CMK (cell line): ENCODE measurements around the gene LRRN1.
"Not testable (repeated sequence)": the region's sequence is repeated elsewhere in the genome, so short reads cannot be mapped to it uniquely, and the experiment has no call there.

Experiments used
- DNase-seq: peaks from one replicate; pipeline ENCODE4 v3.0.0-alpha.2; 2010; ENCODE audit warnings: low read depth

LRRN1 gene

GRCh38 chr3:3813013-3813412, 13.8 kb downstream of the LRRN1 start:
- DNase-seq: no peak

DNA sequence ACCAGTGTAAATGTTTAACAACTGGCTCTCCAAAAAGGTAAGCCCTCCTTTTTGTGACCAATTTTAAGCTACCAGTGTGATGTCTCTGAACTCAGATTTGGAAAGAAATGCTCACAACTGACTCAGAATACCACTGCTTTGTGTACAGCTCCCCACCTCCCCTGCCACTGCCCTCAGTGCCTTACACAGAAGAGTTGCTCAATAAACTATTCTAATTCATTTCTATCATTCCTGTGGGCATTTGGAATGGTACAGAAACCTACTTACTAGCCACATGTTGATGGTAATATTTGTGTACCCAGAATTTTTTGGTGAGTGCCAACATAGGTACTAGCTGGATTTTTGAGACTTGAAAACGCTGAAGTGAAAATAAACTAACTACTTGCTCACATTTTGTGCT, 16.0 kb downstream of the LRRN1 start:
- no peak for DNase-seq

DNA sequence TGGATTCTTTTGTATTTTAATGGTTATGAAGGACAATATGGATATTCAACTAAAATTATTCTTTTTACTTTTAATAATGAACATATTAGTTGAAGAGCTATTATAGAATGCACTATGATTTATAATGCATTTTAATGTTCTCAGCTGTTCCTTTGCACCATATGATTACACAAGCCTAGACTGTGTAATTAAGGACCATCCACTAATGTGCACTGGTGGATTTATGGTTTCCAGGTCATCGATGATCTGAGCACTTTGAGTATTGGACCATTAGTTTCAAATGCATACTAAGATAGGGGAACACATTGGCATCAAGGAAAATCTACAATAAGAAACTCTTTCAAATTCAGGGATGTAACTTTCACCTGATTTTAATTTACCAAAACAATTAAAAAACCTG, 16.8 kb downstream of the LRRN1 start:
- no peak for DNase-seq

- no peak for DNase-seq
These were observed 18.6 kb downstream of the LRRN1 start for GRCh38 chr3:3817865-3818264.

DNA sequence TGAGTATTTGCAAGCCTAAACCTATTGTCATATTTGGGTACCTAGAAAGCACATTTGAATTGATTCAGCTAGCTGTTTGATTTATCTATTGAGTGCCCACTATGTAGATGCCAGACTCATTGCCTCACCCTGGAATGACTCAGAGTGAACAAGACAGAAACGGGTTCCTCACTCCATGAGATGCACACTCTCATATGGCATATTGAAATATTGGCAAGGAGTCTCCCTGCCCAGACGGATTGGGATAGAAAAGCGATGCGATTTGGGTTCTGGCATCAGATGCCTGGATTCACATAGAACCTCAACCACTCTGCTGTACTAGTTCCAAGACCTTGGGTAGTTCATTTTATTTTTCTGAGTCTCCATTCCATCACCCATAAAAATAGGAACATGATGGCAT, 22.5 kb downstream of the LRRN1 start:
- no peak for DNase-seq

DNA sequence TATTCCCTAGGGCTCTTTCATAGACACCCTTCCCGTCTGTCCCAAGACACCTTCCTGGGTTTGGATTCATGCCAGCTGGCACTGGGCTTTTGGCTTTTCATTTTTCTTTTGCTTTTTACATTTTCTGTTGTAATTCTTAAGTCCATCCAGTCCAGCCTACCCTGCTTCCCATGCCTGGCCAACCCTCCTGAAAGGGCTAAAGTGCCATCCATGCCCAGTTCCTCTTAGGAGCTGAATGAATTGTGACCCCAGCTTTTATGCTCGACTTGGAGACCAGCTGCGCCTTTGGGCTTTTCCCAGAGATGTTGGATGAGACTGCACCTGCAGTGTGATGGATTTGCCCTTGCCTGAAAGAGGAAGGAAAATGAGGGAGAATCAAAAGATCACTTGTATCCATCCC, 25.8 kb downstream of the LRRN1 start:
- no peak for DNase-seq

GRCh38 chr3:3826521-3826920, 27.3 kb downstream of the LRRN1 start:
- DNase-seq: no peak

DNA sequence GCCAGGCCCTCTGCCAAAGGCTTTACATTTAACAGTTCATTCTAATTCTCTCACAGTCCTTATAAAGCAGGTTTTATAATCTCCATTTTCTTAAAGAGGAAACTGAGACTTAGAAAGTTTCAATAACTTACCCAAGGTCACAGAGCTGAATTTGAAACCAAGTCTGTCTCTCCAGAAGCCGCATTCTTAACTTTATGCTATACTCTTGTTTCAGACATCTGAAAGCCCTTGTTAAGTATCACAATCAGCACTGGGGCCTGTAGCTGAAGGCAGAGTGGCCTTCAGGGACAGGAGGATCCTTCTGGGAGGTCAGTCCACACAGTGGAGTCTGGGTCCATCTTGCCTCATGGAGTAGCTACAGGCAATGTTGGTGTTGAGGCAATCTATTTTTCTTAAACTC, 27.9 kb downstream of the LRRN1 start:
- no peak for DNase-seq

- DNase-seq: not testable (repeated sequence)
These were observed 29.2 kb downstream of the LRRN1 start for GRCh38 chr3:3828417-3828816.

- no peak for DNase-seq
These were observed 37.6 kb downstream of the LRRN1 start for GRCh38 chr3:3836845-3837244.

- no peak for DNase-seq
These were observed 43.1 kb downstream of the LRRN1 start for GRCh38 chr3:3842356-3842755.

GRCh38 chr3:3847994-3848922, 49.0 kb downstream of the LRRN1 start:
- DNase-seq: no peak

GRCh38 chr3:3848923-3849275, 49.7 kb downstream of the LRRN1 start:
- DNase-seq: no peak

- no peak for DNase-seq
These were observed 52.5 kb downstream of the LRRN1 start for GRCh38 chr3:3851621-3852323.

DNA sequence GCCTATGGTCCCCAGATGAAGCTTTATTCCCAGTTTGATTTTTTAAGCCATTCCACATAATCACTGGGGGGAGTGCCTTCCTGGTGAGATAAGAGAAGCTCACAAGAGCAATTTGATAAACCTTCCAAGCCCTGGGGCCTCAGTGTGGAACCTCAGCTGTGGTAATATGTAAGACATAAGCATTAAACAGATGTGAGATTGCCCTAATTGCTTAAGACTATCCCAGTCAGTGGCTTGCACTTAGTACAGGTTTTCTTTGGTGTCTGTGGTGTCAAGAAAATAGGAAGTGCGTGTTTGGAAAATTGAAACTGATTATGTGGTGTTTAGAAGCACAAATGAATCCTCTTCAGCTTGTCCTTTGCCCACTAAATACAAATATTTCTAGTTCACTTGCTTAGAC, 54.3 kb downstream of the LRRN1 start:
- DNase-seq: no peak

GRCh38 chr3:3855056-3855455, 55.8 kb downstream of the LRRN1 start:
- DNase-seq: no peak

DNA sequence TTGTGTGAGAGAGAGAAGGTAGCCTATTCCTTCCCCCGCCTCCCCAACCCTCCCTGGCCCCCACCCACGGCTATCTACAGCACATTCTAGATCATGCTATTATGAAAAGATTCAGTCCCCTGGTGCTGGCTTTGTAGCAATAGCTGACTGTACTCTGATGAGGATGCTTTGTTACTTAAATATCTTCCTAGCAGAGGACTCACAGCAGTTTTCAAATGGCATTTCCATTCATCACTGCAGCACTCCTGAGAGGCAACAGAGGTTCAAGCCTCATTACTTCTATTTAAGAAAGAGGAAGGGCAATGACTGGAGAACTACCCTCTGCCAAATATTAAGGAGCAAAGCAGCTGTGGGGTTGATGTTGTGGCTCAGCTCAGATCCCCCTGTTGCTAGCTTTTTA, 61.0 kb downstream of the LRRN1 start:
- DNase-seq: no peak

GRCh38 chr3:3862534-3862933, 63.3 kb downstream of the LRRN1 start:
- no peak for DNase-seq

- no peak for DNase-seq
These were observed 76.3 kb downstream of the LRRN1 start for GRCh38 chr3:3875491-3875890.

DNA sequence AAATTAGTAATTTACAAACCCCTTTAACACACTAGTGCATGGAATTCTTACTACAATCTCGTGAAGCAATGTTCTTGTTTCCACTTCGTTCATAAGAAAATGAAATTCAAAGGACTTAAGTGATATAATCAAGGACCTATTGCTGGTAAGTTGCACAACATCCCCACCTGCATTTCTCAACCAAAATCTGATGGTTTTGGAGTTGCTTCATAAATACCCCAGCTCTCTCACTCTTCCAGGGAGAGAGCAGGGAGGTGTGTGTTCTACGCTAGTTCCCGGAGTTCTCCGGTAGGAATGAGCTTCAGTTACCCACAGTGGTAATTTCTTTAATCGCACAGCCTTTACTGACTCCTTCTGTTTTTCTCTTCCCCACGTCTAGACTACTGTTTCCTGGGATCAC, 81.8 kb downstream of the LRRN1 start:
- no peak for DNase-seq

DNA sequence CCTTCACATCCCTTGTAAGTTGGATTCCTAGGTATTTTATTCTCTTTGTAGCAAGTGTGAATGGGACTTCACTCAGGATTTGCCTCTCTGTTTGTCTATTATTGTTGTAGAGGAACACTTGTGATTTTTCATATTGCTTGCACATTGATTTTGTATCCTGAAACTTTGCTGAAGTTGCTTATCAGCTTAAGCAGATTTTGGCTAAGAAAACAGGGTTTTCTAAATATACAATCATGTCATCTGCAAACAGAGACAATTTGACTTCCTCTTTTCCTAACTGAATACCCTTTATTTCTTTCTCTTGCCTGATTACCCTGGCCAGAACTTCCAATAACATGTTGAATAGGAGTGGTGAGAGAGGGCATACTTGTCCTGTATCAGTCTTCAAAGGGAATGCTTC, 88.1 kb downstream of the LRRN1 start:
- DNase-seq: not testable (repeated sequence)

DNA sequence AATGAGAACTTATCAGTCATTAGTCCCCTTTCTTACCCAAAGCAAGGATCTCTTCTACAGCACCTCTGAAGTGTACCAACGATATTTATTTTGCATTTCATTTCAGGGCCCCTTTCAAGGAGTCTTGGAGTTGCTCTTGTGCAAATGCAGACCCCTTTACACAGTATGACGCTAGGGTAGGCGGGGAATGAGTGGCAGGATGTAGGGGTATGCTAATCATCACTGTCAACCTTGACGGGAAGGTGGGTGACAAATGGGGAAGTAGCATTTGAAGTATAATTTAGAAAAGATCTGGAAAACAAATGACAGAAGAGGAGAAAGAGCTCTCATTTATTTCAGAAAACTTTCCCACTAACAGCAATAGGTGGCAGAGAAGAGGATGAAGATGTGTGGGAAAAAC, 94.4 kb downstream of the LRRN1 start:
- DNase-seq: no peak
